Epithelial cell of proximal tubule (primary cell): ENCODE results near the gene UBAC2. TPM values are rescaled to one million over a fixed set of nuclear protein-coding genes. Genes with fewer than 3 reads are reported as not detected.

ENCODE experiments used
- DNase-seq: peaks from one replicate; pipeline ENCODE4 v3.0.0-alpha.2; 2011; ENCODE audit warnings: low read depth
- H3K4me3 ChIP-seq: 2 replicates; pipeline ENCODE4 v1.5.1; 2011; ENCODE audit warnings: low read depth, mild to moderate bottlenecking, low read length
- total RNA-seq: library from RNA; depleted of rRNA; stranded (reverse); fragments of >200 nt; gene quantifications from 2 replicates; pipeline ENCODE4 v1.2.3, GENCODE V29; 2015
- TF ChIP-seq, protein P1 (sequence below): conservative IDR thresholded peaks from 2 replicates; pipeline ENCODE4 v1.5.1; 2012; ENCODE audit warnings: low read depth, mild to moderate bottlenecking, low read length

UBAC2 gene
- total RNA-seq, 1 donor from 2014 or later: 63.9 TPM

DNA sequence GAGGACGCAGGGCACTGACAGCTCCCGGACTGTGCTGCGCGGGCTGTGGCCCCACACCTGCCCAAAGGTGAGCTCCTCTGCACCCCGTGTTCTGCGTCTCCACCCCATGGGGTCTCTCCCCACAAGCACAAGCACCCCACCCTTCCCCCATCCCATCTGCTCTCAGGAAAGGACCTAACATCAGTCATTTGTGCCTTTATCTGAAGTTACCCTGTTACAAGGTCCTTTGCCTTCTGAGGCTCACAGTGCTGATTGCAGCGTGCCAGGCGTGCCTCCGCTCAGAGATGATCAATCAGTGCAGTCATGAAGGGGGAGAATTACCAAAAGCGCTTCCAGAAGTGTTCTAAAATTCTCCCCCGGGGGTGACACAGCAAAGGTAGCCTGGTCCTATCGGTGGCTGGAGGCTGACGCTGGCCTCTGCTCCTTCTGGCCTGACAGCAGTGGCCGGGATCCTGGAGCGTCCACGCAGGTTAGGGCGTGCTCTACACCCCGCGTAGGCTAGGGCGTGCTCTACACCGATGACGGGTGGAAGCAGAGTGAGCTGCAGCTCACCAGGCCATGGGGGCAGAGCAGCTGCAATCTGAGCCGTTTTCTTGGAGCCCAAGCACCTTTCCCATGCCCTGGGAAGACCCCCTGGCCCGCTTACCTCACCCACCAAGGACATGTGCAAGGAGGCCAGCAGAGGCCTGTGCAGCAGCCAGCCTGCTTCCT lies 215.9 kb downstream of the UBAC2 start:
- no peak overlapping the region for H3K4me3 ChIP-seq
- DNase-seq: no peak
- TF ChIP-seq, protein P1, sequence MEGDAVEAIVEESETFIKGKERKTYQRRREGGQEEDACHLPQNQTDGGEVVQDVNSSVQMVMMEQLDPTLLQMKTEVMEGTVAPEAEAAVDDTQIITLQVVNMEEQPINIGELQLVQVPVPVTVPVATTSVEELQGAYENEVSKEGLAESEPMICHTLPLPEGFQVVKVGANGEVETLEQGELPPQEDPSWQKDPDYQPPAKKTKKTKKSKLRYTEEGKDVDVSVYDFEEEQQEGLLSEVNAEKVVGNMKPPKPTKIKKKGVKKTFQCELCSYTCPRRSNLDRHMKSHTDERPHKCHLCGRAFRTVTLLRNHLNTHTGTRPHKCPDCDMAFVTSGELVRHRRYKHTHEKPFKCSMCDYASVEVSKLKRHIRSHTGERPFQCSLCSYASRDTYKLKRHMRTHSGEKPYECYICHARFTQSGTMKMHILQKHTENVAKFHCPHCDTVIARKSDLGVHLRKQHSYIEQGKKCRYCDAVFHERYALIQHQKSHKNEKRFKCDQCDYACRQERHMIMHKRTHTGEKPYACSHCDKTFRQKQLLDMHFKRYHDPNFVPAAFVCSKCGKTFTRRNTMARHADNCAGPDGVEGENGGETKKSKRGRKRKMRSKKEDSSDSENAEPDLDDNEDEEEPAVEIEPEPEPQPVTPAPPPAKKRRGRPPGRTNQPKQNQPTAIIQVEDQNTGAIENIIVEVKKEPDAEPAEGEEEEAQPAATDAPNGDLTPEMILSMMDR: no peak

DNA sequence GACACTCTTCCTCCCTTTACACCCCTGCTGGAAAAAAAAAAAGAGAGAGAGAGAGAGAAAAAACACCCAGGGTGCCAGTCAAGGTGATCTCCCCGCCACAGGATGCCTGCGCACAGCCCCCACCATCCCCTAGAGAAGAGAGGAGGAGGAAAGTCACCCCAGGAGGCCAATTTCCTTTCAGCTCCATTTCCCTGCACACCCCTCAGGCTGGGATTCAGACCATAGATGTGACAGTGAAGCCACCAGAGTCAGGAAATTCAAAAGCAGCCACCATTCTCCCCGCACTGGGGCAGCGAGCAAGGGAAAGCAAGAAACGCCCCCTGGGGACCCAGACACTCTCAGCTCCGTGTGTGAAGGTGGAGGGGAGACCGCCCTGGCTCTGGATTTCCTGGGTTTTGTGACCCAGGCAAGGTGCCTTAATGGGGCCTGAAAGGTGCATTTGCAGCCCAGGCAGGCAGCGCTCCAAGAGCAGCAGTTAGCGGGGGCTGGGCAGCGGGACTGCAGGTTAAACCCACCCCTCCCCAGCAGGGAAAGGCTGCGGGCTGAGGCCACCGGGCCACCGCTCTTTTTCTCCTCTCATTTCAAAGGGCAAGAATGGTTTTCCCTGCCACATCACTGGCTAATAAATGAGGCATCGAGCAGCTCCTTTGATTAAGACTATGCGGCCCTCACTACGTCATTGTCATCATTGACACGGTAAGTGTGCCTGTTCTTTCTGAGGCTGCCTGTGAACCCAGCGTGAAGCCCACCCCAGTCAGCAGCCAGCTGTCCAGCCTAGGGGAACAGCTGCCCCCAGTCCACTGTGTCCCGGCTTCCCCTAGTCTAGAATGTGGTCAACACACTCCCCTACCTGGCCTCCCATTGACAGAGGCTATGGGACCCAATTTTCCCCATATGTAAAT lies 216.8 kb downstream of the UBAC2 start:
- H3K4me3 ChIP-seq: no peak overlapping the region
- DNase-seq: no peak
- TF ChIP-seq, protein P1: no peak

- H3K4me3 ChIP-seq: no peak overlapping the region
- TF ChIP-seq, protein P1: no peak
- no peak for DNase-seq
These were observed 217.6 kb downstream of the UBAC2 start for GRCh38 chr13:99418103-99418842.

GRCh38 chr13:99418843-99419140 lies 218.1 kb downstream of the UBAC2 start:
- no peak overlapping the region for H3K4me3 ChIP-seq
- TF ChIP-seq, protein P1: no peak
- DNase-seq: no peak

DNA sequence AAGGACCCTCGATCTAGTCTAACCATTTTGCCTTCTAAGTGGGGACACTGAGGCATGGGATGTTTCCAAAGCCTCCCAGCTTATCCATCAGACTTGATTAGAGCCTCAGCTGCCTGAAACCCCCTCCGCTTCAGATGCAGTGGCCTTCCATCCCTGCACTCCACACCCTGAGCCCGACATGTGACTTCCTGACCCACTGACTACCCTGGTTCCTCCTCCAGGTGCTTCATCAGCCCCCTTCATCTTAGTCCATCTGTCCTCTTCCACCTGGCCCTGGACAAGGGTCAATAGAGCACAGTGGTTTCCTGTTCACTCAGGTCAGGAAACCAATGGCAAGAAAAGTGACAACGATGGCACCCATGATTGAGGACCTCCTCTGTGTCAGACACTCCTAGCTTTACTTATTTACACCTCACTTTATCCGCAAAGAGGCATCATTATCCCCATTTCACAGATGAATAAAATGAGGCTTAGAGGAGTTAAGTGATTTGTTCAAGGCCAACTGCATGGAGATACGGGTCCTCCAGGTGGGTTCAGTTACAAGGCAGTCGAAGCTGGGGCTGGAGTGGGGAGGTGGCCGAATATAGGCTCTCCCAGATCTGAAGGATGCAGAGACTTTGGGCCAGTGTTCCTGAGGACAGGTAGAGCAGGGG lies 219.1 kb downstream of the UBAC2 start:
- no peak overlapping the region for H3K4me3 ChIP-seq
- DNase-seq: no peak
- TF ChIP-seq, protein P1: no peak

GRCh38 chr13:99421271-99421670 lies 220.6 kb downstream of the UBAC2 start:
- H3K4me3 ChIP-seq: no peak overlapping the region
- DNase-seq: no peak
- TF ChIP-seq, protein P1: no peak
